PFSK-1 (cell line): ENCODE results near the gene PLEKHO1.

Experiments
- POLR2AphosphoS5 ChIP-seq: IDR thresholded peaks from 2 replicates; pipeline ENCODE4 v1.6.1; 2012; ENCODE audit warnings: low read depth, mild to moderate bottlenecking, control low read depth, low read length, moderate library complexity
- SIN3A ChIP-seq: IDR thresholded peaks from 2 replicates; pipeline ENCODE4 v1.6.1; 2012; ENCODE audit warnings: mild to moderate bottlenecking, low read length, moderate library complexity, borderline replicate concordance; ENCODE audit not compliant: insufficient read depth

DNA sequence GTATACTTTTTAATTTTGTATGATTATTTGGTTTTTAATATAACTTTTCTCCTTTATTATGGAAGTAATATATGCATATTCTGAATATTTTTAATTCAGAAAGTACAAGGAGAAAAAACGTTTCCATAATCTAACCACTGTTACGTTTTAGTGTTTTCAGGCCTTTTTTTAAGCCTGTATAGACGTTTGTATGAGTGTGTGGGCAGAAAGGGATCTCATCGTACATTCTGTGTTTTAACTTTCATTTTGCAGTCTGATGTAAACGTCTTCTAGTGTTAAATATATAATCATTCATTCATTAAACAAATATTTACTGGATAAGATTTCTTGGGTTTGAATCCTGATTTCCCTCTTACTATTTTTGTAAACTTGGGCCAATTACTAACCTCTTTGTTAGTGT is 38.0 kb upstream of the PLEKHO1 start:
- TF ChIP-seq POLR2AphosphoS5: no peak
- no peak for TF ChIP-seq SIN3A
